ENCODE results near the gene CCDC178. TPM values are rescaled to one million over a fixed set of nuclear protein-coding genes. Genes with fewer than 3 reads are reported as not detected.

Gene CCDC178
- not detected in 2 replicates for total RNA-seq

DNA sequence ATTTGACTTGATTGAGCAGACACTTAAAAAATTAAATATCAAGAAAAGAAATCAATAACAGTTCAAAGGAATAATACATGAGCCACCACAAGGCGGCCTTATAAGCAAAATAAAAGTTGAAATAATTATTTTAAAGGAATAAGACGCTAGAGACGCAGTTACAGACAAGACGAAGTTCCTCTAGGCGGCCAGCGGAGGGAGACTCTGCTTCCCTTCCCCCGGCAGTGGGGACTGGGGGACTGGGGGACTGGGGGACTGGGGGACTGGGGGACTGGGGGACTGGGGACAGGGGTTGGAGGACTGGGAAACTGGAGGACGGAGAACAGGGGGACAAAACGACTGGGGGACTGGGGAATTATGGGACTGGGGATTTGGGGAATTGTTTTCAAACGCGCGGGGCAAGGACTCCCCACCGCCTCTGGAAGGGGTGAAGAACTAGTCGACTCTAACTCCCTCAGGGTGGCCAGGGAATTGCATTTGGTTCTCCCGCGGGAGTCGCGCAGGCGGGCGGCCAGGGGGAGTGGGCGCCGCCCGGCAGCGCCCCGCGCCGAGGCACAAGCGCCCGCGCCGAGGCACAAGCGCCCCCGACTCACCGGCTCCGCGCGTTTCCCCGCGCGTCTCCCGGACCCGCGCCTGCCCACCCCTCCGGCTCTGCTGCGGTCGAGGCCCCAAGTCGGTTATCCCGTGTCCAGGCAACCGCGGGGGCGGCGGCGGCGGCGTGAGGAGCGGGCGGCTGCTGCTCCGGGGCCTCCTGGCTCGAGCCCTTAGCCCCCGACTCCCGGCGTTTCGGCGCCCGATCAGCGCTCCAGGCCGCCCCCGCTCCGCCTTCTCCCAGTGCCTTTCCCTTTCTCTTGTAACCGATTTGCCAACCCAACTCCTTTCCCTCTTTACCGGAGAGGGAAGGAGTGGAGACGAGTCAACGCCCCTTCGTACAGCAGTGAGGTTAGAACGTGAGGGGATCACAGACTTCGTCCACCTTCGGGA is at the start of gene CCDC178:
Gene CCDC178, minus strand, starts transcription at position 662 of the 984 bp plus-strand sequence. CDS start 28,633 bp downstream, outside the sequence.
- no peak for DNase-seq
- Mint-ChIP-seq H3K36me3 (ENCODE audit: low read depth) (no peaks in the 10 kb centered on the region), H3K27ac (no peak within 1 kb of the TSS), H3K4me1 (no peaks in the 10 kb centered on the region), H3K4me3 (no peak within 1 kb of the TSS), H3K9me3 (no peaks in the 10 kb centered on the region), H3K27me3 (peaks cover 18% of the 10 kb centered on the region)
- intact Hi-C loops (cut with micrococcal nuclease): no loop called here

GRCh38 chr18:33483908-33484307 is 43.4 kb upstream of the CCDC178 start:
- DNase-seq: no peak
- Mint-ChIP-seq H3K27me3 (no peaks in the 10 kb centered on the region), H3K9me3 (no peaks in the 10 kb centered on the region), H3K36me3 (ENCODE audit: low read depth) (no peaks in the 10 kb centered on the region), H3K4me3 (no peak overlapping the region), H3K4me1 (no peaks in the 10 kb centered on the region), H3K27ac (no peak overlapping the region)
- intact Hi-C loops (cut with micrococcal nuclease): no loop called here

DNA sequence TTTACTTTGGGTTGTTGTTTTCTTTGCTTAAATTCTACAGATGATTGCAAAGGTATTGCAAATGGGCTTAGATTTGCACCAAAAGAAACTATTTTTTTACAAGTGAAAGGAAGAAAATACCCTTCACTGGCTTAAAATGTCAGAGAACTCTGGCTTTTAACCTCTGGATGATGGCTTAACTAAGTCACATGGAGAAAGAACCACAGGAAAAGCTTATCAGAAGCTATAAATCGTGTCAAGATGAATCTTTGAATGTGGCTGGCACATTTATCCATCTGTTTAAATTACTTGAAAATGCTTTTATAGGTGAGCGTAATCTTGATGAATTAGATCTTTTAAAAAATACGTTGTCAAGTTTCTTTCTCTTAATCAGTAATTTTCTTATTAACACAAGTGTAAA is 32.0 kb upstream of the CCDC178 start:
- Mint-ChIP-seq H3K4me1 (no peaks in the 10 kb centered on the region), H3K27me3 (no peaks in the 10 kb centered on the region), H3K36me3 (ENCODE audit: low read depth) (no peaks in the 10 kb centered on the region), H3K4me3 (no peak overlapping the region), H3K9me3 (no peaks in the 10 kb centered on the region), H3K27ac (no peak overlapping the region)
- intact Hi-C loops (cut with micrococcal nuclease): no loop called here
- DNase-seq: no peak

GRCh38 chr18:33470216-33470615 is 29.7 kb upstream of the CCDC178 start:
- Mint-ChIP-seq H3K9me3 (no peaks in the 10 kb centered on the region), H3K4me3 (no peak overlapping the region), H3K36me3 (ENCODE audit: low read depth) (no peaks in the 10 kb centered on the region), H3K27ac (no peak overlapping the region), H3K27me3 (no peaks in the 10 kb centered on the region), H3K4me1 (no peaks in the 10 kb centered on the region)
- intact Hi-C loops (cut with micrococcal nuclease): no loop called here
- DNase-seq: no peak

GRCh38 chr18:33469699-33470098 is 29.2 kb upstream of the CCDC178 start:
- no peak overlapping the region for H3K4me3 Mint-ChIP-seq
- no peaks in the 10 kb centered on the region for H3K9me3 Mint-ChIP-seq
- H3K4me1 Mint-ChIP-seq: no peaks in the 10 kb centered on the region
- no peaks in the 10 kb centered on the region for H3K36me3 Mint-ChIP-seq (ENCODE audit: low read depth)
- no peak for DNase-seq
- intact Hi-C loops (cut with micrococcal nuclease): no loop called here
- no peaks in the 10 kb centered on the region for H3K27me3 Mint-ChIP-seq
- no peak overlapping the region for H3K27ac Mint-ChIP-seq

DNA sequence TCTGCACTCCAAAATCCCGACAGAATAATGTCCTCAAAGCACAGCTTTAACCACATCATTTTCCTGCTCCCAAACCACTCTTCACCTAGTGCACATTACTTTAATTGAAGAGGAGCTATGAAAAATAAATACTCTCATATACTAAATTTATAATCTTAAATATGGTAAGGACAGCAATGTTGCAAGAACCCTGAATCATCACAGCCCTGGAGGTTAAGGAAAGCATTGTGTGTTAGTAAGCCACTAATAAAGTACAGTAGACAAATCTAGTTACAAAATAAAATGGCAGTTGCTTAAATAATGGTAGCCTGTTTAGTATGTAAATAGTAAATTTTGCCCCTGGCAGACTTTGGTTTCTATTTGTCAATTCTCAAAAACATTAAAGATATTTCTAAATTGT is 27.0 kb upstream of the CCDC178 start:
- H3K27me3 Mint-ChIP-seq: no peaks in the 10 kb centered on the region
- intact Hi-C loops (cut with micrococcal nuclease): no loop called here
- H3K36me3 Mint-ChIP-seq (ENCODE audit: low read depth): no peaks in the 10 kb centered on the region
- H3K9me3 Mint-ChIP-seq: no peaks in the 10 kb centered on the region
- no peak for DNase-seq
- H3K4me1 Mint-ChIP-seq: no peaks in the 10 kb centered on the region
- no peak overlapping the region for H3K27ac Mint-ChIP-seq
- H3K4me3 Mint-ChIP-seq: no peak overlapping the region

- no peak overlapping the region for H3K27ac Mint-ChIP-seq
- intact Hi-C loops (cut with micrococcal nuclease): no loop called here
- no peaks in the 10 kb centered on the region for H3K27me3 Mint-ChIP-seq
These were observed 26.3 kb upstream of the CCDC178 start for GRCh38 chr18:33466822-33467221.

GRCh38 chr18:33460681-33461080 is 20.2 kb upstream of the CCDC178 start:
- H3K27ac Mint-ChIP-seq: no peak overlapping the region
- intact Hi-C loops (cut with micrococcal nuclease): no loop called here
- H3K9me3 Mint-ChIP-seq: no peaks in the 10 kb centered on the region
- H3K36me3 Mint-ChIP-seq (ENCODE audit: low read depth): no peaks in the 10 kb centered on the region
- no peak overlapping the region for H3K4me3 Mint-ChIP-seq
- no peaks in the 10 kb centered on the region for H3K27me3 Mint-ChIP-seq
- no peaks in the 10 kb centered on the region for H3K4me1 Mint-ChIP-seq
- no peak for DNase-seq

More at GRCh38 chr18:33466822-33467221, 26.3 kb upstream of the CCDC178 start:
- Mint-ChIP-seq H3K36me3 (ENCODE audit: low read depth) (no peaks in the 10 kb centered on the region), H3K4me3 (no peak overlapping the region), H3K4me1 (no peaks in the 10 kb centered on the region), H3K9me3 (no peaks in the 10 kb centered on the region)
- no peak for DNase-seq

DNA sequence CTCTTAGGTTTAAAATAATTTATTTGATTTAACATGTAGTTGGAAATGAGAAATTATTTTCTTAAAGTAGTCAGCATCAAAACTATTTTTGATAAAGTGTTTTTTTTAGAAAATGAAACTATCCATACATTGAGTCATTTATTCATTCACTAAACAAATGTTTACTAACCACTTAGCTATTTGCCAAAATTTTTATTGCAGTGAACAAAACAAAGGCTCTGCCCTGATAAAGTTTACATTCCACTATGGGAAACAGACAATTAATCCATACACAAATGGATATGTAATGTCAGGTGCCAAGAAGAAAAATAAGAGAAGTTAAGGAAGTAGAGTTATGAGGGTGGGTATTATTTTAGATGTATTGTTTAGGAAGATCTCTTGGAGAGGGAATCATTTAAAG is 19.1 kb upstream of the CCDC178 start:
- H3K36me3 Mint-ChIP-seq (ENCODE audit: low read depth): no peaks in the 10 kb centered on the region
- intact Hi-C loops (cut with micrococcal nuclease): no loop called here
- no peak overlapping the region for H3K4me3 Mint-ChIP-seq
- H3K4me1 Mint-ChIP-seq: no peaks in the 10 kb centered on the region
- no peak overlapping the region for H3K27ac Mint-ChIP-seq
- DNase-seq: no peak
- no peaks in the 10 kb centered on the region for H3K27me3 Mint-ChIP-seq
- H3K9me3 Mint-ChIP-seq: no peaks in the 10 kb centered on the region

DNA sequence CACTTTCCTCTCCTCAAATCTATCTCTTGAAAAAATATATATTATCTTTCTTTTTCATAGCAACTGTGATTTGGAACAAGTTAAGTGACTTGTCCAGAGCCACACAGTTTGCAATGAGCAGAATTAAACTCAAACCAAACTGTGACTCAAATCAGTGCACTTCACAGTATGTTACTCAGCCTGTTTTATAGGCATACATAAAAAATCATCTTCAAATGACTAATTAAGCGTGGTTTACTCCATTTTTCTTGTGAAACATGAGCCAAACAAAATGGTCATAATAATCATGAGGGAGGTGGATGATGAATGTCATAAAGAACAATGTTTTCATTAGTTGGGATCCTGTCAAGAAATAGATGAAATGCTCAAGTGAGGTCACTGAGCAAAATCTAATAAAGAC is 6.1 kb upstream of the CCDC178 start:
- DNase-seq: no peak
- Mint-ChIP-seq H3K9me3 (no peaks in the 10 kb centered on the region), H3K4me1 (no peaks in the 10 kb centered on the region), H3K4me3 (no peak overlapping the region), H3K27ac (no peak overlapping the region), H3K27me3 (peaks cover under 1% of the 10 kb centered on the region), H3K36me3 (ENCODE audit: low read depth) (no peaks in the 10 kb centered on the region)
- intact Hi-C loops (cut with micrococcal nuclease): no loop called here

GRCh38 chr18:33444709-33445108 is 4.2 kb upstream of the CCDC178 start:
- peaks cover 12% of the 10 kb centered on the region for H3K27me3 Mint-ChIP-seq
- H3K4me1 Mint-ChIP-seq: no peaks in the 10 kb centered on the region
- intact Hi-C loops (cut with micrococcal nuclease): no loop called here
- no peak overlapping the region for H3K27ac Mint-ChIP-seq
- no peaks in the 10 kb centered on the region for H3K36me3 Mint-ChIP-seq (ENCODE audit: low read depth)
- DNase-seq: no peak
- no peaks in the 10 kb centered on the region for H3K9me3 Mint-ChIP-seq
- H3K4me3 Mint-ChIP-seq: no peak overlapping the region

DNA sequence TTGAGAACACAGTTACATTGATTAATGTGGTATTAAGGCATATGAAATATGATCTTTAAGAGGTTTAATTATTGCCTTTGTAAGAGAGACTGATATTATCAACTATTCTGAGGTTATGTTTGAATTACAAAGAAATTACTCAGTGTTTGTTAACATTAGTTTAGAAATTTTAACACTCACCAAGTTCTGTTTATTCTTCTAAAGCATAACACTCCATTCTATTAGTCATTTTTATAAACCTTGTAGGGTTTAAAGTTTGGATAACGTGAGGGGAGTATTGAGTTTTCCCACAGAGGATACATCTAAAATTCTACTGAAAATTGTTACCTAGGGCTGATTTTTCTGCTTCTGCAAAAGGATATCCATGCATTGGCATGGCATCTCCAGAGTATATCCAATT is 7.7 kb downstream of the CCDC178 start:
- no peak for DNase-seq
- intact Hi-C loops (cut with micrococcal nuclease): no loop called here
- H3K27me3 Mint-ChIP-seq: no peaks in the 10 kb centered on the region
- H3K9me3 Mint-ChIP-seq: no peaks in the 10 kb centered on the region
- no peaks in the 10 kb centered on the region for H3K36me3 Mint-ChIP-seq (ENCODE audit: low read depth)
- no peak overlapping the region for H3K27ac Mint-ChIP-seq
- H3K4me3 Mint-ChIP-seq: no peak overlapping the region
- H3K4me1 Mint-ChIP-seq: no peaks in the 10 kb centered on the region

DNA sequence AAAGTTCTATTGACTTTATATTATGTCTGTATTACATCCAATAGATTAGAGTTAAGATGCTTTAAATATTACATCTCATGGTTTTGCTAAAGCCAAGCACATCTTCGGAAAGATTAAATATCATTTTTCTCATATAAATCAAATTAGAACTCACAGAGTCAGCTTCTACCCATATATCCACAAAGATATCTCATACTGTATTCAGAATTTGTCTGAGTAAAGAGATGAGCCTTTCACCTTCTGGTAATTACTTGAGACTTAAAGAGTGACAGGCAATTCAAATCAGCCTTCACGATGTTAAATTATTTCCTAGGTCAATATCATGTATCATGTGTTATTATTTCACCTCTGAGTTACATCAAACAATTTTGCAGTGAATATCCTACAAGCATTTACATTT is 13.0 kb downstream of the CCDC178 start:
- Mint-ChIP-seq H3K27ac (no peak overlapping the region), H3K9me3 (no peaks in the 10 kb centered on the region), H3K36me3 (ENCODE audit: low read depth) (no peaks in the 10 kb centered on the region), H3K27me3 (no peaks in the 10 kb centered on the region), H3K4me3 (no peak overlapping the region), H3K4me1 (no peaks in the 10 kb centered on the region)
- intact Hi-C loops (cut with micrococcal nuclease): no loop called here
- DNase-seq: no peak

GRCh38 chr18:33424266-33424946 is 16.1 kb downstream of the CCDC178 start:
- no peak for DNase-seq
- Mint-ChIP-seq H3K36me3 (ENCODE audit: low read depth) (no peaks in the 10 kb centered on the region), H3K4me3 (no peak overlapping the region), H3K27ac (no peak overlapping the region), H3K4me1 (no peaks in the 10 kb centered on the region), H3K9me3 (no peaks in the 10 kb centered on the region), H3K27me3 (no peaks in the 10 kb centered on the region)
- intact Hi-C loops (cut with micrococcal nuclease): no loop called here

All from activated CD4-positive, alpha-beta T cell treated with anti-CD3 and anti-CD28 coated beads, Interleukin-2, amount 10 ng/mL, durations not matched to agents 24 days and 14 days (primary cell).